Adrenal gland (tissue), 5 donors: Measurements from ENCODE around the gene PRKAG3.

Experiments used
- CTCF ChIP-seq, 6 experiments: fragments of 450-650 bp in 4 of 6; fragments of 200-600 bp in 2 of 6; sonication (generic) in 1 of 6; IDR thresholded peaks; 1 replicate in 5 of 6; 2 replicates in 1 of 6; pipeline versions ENCODE4 v1.5.1 to v1.8.0; 2016 to 2021; ENCODE audit warnings: antibody characterized with exemption in 6 of 6, mild to moderate bottlenecking in 2 of 6, moderate library complexity in 1 of 6
- POLR2A ChIP-seq, 2 donors: fragments of 450-650 bp; IDR thresholded peaks; one replicate each; pipeline ENCODE4 v1.6.1; 2017; ENCODE audit warnings: antibody characterized with exemption in 2 of 2, mild to moderate bottlenecking in 2 of 2, moderate library complexity in 1 of 2
- donor health status: DM: no; HTN: no; CAD: no.

GRCh38 chr2:218802386-218802994 lies 29.1 kb downstream of the PRKAG3 start:
- TF ChIP-seq CTCF (IDR thresholded peaks at IDR 0.05) = no peak
- TF ChIP-seq POLR2A (IDR thresholded peaks at IDR 0.05) = no peak
